K562 (cell line): ENCODE measurements around the gene ZBTB22. TPM values are rescaled to one million over a fixed set of nuclear protein-coding genes. Genes with fewer than 3 reads are reported as not detected.

Source experiments
- ADNP ChIP-seq: fragments of 200-800 bp; sonication (Bioruptor generic); IDR thresholded peaks from 2 replicates; pipeline ENCODE4 v1.6.1; 2016; ENCODE audit warnings: missing genetic modification characterization, missing compliant biosample characterization
- CBX3 ChIP-seq, 2 experiments: IDR thresholded peaks; 1 replicate in 1 of 2; 2 replicates in 1 of 2; pipeline ENCODE4 v1.6.1; 2012; ENCODE audit warnings: inconsistent platforms in 2 of 2, low read length in 2 of 2, borderline replicate concordance in 1 of 2, control low read depth in 1 of 2
- GTF2A2 ChIP-seq: IDR thresholded peaks from 2 replicates; pipeline ENCODE4 v1.6.1; 2016; ENCODE audit warnings: mild to moderate bottlenecking, missing genetic modification characterization, missing compliant biosample characterization
- NFXL1 ChIP-seq: fragments of 450-650 bp; formaldehyde crosslinking; IDR thresholded peaks from 2 replicates; pipeline ENCODE4 v1.4.0; 2021; ENCODE audit warnings: mild to moderate bottlenecking
- SIX5 ChIP-seq, 2 experiments: IDR thresholded peaks; 2 replicates each; pipeline ENCODE4 v1.6.1; 2011; ENCODE audit warnings: low read length in 2 of 2, borderline replicate concordance in 1 of 2, low read depth in 1 of 2, mild to moderate bottlenecking in 1 of 2, moderate library complexity in 1 of 2; ENCODE audit not compliant: insufficient read depth in 1 of 2
- ZNF699 ChIP-seq: fragments of 250-450 bp; sonication (Bioruptor Pico); IDR thresholded peaks from 2 replicates; pipeline ENCODE4 v1.8.0; 2021; ENCODE audit warnings: mild to moderate bottlenecking, moderate library complexity; ENCODE audit not compliant: insufficient replicate concordance
- ZNF79 ChIP-seq: fragments of 250-450 bp; sonication (Bioruptor Pico); IDR thresholded peaks from 2 replicates; pipeline ENCODE4 v1.4.0; 2020; ENCODE audit warnings: low read depth, mild to moderate bottlenecking, moderate library complexity
- polyA plus RNA-seq, 8 experiments: library from polyadenylated mRNA; depleted of rRNA in 4 of 8; stranded (reverse) in 5 of 8; unstranded in 3 of 8; fragments of >200 nt; fragmentation: Nextera tagmentation in 2 of 8; fragmentation: Illumina TruSeq in 1 of 8; extraction: Ambion mirVana in 2 of 8; extraction: Trizol in 1 of 8; gene quantifications; 2 replicates each; pipeline versions ENCODE4 v1.2.1 to v1.2.3, GENCODE V29; 2011 to 2014; ENCODE audit warnings: inconsistent platforms in 1 of 8, missing spikeins in 1 of 8
- total RNA-seq, 7 experiments: library from RNA; depleted of rRNA in 6 of 7; stranded (reverse); fragments of >200 nt in 6 of 7; fragmentation: Illumina TruSeq in 2 of 7; extraction: Trizol in 2 of 7; gene quantifications; 2 replicates each; pipeline versions ENCODE4 v1.2.1 to v1.2.3, GENCODE V29; 2011 to 2021; ENCODE audit warnings: low replicate concordance in 1 of 7
- TF ChIP-seq, protein P1 (sequence below): IDR thresholded peaks from 2 replicates; pipeline ENCODE4 v1.6.1; 2011; ENCODE audit warnings: borderline replicate concordance, low read depth, mild to moderate bottlenecking, moderate library complexity, low read length; ENCODE audit not compliant: insufficient read depth, poor library complexity, severe bottlenecking
- TF ChIP-seq, protein P2 (sequence below): fragments of 450-650 bp; IDR thresholded peaks from 2 replicates; pipeline ENCODE4 v1.6.1; 2016; ENCODE audit warnings: mild to moderate bottlenecking, moderate library complexity

Gene ZBTB22
- total and polyA plus RNA-seq, 9 of the 15 experiments (the other 6 are each of a cell fraction or from before 2014, with no cell fraction given), result 0.21 to 11.9 (median 7.1) TPM

DNA sequence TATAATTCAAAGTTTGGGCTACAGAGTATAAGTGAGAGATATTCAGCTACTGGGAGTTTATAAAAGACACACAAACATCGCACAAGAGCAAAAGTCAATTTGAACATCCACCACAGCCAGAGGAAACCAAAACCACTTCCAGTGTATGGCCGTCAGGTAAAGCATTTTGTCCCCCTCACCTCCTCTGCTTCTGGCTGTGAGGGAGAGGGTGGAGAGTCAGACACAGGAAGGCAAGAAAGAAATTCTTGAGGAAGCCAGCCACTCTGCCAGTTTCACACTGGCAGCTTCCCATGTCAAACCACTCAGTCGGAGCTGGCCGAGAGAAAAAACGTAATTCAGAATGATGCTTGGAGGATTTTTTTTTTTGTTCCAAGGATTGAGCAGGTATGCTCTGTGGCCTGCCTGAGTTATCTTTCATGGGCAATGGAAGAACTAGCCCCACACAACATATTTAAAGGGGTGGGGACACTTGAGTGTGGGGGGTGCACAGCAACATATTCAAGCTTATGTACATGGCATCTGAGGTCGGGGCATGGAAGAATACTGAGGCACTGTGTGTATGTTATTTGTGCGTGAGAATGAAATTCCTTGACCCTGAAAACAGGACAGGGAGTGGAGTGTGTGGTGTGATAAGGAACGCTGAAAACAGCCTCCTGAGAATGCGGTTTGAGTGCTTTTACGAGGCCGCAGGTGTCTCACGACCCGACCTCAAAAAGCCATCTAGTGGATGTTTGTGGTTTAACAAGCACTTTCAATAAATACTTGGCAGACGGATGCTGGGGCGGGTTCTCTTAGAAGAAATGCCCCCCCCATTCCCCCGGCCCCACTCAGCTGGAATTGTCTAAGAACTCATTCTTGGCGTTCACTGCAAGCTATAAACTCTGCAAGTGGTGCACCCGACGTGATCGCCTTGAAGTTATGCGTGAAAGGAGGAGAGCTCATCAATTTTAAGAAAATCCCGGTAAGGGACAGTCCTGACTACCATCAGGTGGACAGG lies 27.5 kb upstream of the ZBTB22 start (continued):
- TF ChIP-seq, protein P1, sequence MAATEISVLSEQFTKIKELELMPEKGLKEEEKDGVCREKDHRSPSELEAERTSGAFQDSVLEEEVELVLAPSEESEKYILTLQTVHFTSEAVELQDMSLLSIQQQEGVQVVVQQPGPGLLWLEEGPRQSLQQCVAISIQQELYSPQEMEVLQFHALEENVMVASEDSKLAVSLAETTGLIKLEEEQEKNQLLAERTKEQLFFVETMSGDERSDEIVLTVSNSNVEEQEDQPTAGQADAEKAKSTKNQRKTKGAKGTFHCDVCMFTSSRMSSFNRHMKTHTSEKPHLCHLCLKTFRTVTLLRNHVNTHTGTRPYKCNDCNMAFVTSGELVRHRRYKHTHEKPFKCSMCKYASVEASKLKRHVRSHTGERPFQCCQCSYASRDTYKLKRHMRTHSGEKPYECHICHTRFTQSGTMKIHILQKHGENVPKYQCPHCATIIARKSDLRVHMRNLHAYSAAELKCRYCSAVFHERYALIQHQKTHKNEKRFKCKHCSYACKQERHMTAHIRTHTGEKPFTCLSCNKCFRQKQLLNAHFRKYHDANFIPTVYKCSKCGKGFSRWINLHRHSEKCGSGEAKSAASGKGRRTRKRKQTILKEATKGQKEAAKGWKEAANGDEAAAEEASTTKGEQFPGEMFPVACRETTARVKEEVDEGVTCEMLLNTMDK, result no peak
- TF ChIP-seq ZNF79 (CRISPR knock-in tag), result no peak
- TF ChIP-seq GTF2A2 (tag), result no peak
- TF ChIP-seq, protein P2, sequence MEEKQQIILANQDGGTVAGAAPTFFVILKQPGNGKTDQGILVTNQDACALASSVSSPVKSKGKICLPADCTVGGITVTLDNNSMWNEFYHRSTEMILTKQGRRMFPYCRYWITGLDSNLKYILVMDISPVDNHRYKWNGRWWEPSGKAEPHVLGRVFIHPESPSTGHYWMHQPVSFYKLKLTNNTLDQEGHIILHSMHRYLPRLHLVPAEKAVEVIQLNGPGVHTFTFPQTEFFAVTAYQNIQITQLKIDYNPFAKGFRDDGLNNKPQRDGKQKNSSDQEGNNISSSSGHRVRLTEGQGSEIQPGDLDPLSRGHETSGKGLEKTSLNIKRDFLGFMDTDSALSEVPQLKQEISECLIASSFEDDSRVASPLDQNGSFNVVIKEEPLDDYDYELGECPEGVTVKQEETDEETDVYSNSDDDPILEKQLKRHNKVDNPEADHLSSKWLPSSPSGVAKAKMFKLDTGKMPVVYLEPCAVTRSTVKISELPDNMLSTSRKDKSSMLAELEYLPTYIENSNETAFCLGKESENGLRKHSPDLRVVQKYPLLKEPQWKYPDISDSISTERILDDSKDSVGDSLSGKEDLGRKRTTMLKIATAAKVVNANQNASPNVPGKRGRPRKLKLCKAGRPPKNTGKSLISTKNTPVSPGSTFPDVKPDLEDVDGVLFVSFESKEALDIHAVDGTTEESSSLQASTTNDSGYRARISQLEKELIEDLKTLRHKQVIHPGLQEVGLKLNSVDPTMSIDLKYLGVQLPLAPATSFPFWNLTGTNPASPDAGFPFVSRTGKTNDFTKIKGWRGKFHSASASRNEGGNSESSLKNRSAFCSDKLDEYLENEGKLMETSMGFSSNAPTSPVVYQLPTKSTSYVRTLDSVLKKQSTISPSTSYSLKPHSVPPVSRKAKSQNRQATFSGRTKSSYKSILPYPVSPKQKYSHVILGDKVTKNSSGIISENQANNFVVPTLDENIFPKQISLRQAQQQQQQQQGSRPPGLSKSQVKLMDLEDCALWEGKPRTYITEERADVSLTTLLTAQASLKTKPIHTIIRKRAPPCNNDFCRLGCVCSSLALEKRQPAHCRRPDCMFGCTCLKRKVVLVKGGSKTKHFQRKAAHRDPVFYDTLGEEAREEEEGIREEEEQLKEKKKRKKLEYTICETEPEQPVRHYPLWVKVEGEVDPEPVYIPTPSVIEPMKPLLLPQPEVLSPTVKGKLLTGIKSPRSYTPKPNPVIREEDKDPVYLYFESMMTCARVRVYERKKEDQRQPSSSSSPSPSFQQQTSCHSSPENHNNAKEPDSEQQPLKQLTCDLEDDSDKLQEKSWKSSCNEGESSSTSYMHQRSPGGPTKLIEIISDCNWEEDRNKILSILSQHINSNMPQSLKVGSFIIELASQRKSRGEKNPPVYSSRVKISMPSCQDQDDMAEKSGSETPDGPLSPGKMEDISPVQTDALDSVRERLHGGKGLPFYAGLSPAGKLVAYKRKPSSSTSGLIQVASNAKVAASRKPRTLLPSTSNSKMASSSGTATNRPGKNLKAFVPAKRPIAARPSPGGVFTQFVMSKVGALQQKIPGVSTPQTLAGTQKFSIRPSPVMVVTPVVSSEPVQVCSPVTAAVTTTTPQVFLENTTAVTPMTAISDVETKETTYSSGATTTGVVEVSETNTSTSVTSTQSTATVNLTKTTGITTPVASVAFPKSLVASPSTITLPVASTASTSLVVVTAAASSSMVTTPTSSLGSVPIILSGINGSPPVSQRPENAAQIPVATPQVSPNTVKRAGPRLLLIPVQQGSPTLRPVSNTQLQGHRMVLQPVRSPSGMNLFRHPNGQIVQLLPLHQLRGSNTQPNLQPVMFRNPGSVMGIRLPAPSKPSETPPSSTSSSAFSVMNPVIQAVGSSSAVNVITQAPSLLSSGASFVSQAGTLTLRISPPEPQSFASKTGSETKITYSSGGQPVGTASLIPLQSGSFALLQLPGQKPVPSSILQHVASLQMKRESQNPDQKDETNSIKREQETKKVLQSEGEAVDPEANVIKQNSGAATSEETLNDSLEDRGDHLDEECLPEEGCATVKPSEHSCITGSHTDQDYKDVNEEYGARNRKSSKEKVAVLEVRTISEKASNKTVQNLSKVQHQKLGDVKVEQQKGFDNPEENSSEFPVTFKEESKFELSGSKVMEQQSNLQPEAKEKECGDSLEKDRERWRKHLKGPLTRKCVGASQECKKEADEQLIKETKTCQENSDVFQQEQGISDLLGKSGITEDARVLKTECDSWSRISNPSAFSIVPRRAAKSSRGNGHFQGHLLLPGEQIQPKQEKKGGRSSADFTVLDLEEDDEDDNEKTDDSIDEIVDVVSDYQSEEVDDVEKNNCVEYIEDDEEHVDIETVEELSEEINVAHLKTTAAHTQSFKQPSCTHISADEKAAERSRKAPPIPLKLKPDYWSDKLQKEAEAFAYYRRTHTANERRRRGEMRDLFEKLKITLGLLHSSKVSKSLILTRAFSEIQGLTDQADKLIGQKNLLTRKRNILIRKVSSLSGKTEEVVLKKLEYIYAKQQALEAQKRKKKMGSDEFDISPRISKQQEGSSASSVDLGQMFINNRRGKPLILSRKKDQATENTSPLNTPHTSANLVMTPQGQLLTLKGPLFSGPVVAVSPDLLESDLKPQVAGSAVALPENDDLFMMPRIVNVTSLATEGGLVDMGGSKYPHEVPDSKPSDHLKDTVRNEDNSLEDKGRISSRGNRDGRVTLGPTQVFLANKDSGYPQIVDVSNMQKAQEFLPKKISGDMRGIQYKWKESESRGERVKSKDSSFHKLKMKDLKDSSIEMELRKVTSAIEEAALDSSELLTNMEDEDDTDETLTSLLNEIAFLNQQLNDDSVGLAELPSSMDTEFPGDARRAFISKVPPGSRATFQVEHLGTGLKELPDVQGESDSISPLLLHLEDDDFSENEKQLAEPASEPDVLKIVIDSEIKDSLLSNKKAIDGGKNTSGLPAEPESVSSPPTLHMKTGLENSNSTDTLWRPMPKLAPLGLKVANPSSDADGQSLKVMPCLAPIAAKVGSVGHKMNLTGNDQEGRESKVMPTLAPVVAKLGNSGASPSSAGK, result no peak; the same call in 1 of the 2 replicates
- no peak for TF ChIP-seq CBX3 (IDR thresholded peaks at IDR 0.05; ENCODE audit: borderline replicate concordance in 1 of 2, low read length in 2 of 2)
- TF ChIP-seq SIX5 (IDR thresholded peaks at IDR 0.05; ENCODE audit: borderline replicate concordance in 1 of 2, insufficient read depth in 1 of 2, low read depth in 1 of 2, low read length in 2 of 2), result no peak
- TF ChIP-seq ZNF699, result no peak
- TF ChIP-seq NFXL1 (CRISPR knock-in tag), result no peak
- TF ChIP-seq ADNP (tag), result no peak
